SK-N-MC (cell line): Measurements from ENCODE around the gene SV2C.

Source experiments
- EZH2 ChIP-seq: fragments of 200-600 bp; sonication (generic); IDR thresholded peaks from one replicate; pipeline ENCODE4 v1.6.1; 2017; ENCODE audit warnings: antibody characterized with exemption
- FOXP2 ChIP-seq: optimal IDR thresholded peaks from 2 replicates; pipeline ENCODE3; 2011; ENCODE audit warnings: mild to moderate bottlenecking, moderate library complexity; ENCODE audit not compliant: insufficient read depth; ENCODE audit errors: extremely low read length, control extremely low read depth
- POLR2AphosphoS5 ChIP-seq: IDR thresholded peaks from 2 replicates; pipeline ENCODE4 v1.6.1; 2012; ENCODE audit warnings: mild to moderate bottlenecking, low read depth, low read length, borderline replicate concordance

DNA sequence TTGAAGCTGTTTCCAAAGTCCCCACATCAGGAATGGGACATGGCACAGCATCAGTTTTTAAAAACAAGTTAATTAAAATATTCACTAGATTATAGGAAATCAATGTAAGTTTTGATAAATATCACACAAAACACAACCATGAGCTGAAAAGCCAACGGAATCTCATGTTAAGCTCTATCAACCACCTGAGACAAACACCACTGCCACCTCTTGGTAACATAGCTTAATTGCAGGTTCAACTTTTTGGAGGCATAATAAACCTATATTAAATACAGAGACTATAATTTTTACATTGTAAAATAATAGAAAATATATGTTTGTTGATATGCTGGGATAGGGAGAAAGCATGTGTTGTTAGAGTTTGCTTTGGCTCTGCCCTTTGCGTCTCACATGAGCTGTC, 126.1 kb downstream of the SV2C start:
- TF ChIP-seq EZH2 (no peak), POLR2AphosphoS5 (no peak), FOXP2 (no peak)
